Parathyroid adenoma (tissue), 2 donors: Measurements from ENCODE around the gene CCDC85A.

Experiments
- H2AFZ ChIP-seq: fragments of 300-600 bp; sonication (generic); one replicate; pipeline ENCODE4 v1.7.0; 2017; ENCODE audit warnings: antibody characterized with exemption, mild to moderate bottlenecking
- H3K27ac ChIP-seq: fragments of 300-600 bp; sonication (generic); one replicate; pipeline ENCODE4 v1.7.0; 2017
- H3K27me3 ChIP-seq: fragments of 300-600 bp; sonication (generic); one replicate; pipeline ENCODE4 v1.7.0; 2017; ENCODE audit warnings: low read length; ENCODE audit not compliant: control insufficient read depth, insufficient read depth
- H3K36me3 ChIP-seq: fragments of 300-600 bp; sonication (generic); one replicate; pipeline ENCODE4 v1.7.0; 2017; ENCODE audit warnings: low read length; ENCODE audit not compliant: control insufficient read depth, insufficient read depth
- H3K4me1 ChIP-seq: fragments of 300-600 bp; sonication (generic); one replicate; pipeline ENCODE4 v1.7.0; 2017; ENCODE audit warnings: control low read depth
- H3K4me2 ChIP-seq: fragments of 300-600 bp; sonication (generic); one replicate; pipeline ENCODE4 v1.7.0; 2017; ENCODE audit warnings: low read length
- H3K4me3 ChIP-seq: fragments of 300-600 bp; sonication (generic); one replicate; pipeline ENCODE4 v1.7.0; 2017; ENCODE audit warnings: low read depth, low read length
- H3K79me2 ChIP-seq: fragments of 300-600 bp; sonication (generic); one replicate; pipeline ENCODE4 v1.7.0; 2017; ENCODE audit warnings: control low read depth
- H3K9ac ChIP-seq: fragments of 300-600 bp; sonication (generic); one replicate; pipeline ENCODE4 v1.7.0; 2017; ENCODE audit warnings: mild to moderate bottlenecking
- H3K9me3 ChIP-seq: fragments of 300-600 bp; sonication (generic); one replicate; pipeline ENCODE4 v1.7.0; 2017; ENCODE audit warnings: low read length; ENCODE audit not compliant: control insufficient read depth
- TF ChIP-seq, protein P1 (sequence below): fragments of 300-600 bp; sonication (generic); IDR thresholded peaks from one replicate; pipeline ENCODE4 v1.7.0; 2017; ENCODE audit warnings: antibody characterized with exemption, mild to moderate bottlenecking
- donor health status: primary hyperparathyroidism.

CCDC85A gene

DNA sequence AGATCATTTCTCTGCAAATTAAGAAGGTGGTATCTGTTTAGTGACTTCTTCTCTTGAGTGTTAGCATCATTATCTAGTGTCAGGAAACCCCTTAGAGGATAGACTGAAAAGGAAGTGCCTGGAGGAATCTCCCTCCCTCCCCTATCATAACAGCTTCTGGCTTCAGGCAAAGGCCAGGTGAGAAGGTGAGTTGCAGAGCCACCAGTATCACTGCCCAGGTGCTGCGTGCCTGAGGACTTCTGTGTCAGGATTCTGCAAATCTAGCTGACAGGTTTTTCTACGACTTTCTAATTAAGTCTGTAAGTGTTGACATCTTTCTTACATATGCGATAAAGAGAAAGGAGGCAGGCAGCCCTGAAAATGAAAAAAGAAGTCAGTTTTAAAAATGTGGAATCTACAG is 111.9 kb downstream of the CCDC85A start:
- no peak overlapping the region for H2AFZ ChIP-seq
- no peak overlapping the region for H3K4me2 ChIP-seq
- no peak overlapping the region for H3K4me3 ChIP-seq
- no peaks in the 10 kb centered on the region for H3K79me2 ChIP-seq
- H3K27ac ChIP-seq: no peak overlapping the region
- no peaks in the 10 kb centered on the region for H3K9me3 ChIP-seq
- no peak overlapping the region for H3K9ac ChIP-seq
- no peaks in the 10 kb centered on the region for H3K36me3 ChIP-seq
- TF ChIP-seq, protein P1, sequence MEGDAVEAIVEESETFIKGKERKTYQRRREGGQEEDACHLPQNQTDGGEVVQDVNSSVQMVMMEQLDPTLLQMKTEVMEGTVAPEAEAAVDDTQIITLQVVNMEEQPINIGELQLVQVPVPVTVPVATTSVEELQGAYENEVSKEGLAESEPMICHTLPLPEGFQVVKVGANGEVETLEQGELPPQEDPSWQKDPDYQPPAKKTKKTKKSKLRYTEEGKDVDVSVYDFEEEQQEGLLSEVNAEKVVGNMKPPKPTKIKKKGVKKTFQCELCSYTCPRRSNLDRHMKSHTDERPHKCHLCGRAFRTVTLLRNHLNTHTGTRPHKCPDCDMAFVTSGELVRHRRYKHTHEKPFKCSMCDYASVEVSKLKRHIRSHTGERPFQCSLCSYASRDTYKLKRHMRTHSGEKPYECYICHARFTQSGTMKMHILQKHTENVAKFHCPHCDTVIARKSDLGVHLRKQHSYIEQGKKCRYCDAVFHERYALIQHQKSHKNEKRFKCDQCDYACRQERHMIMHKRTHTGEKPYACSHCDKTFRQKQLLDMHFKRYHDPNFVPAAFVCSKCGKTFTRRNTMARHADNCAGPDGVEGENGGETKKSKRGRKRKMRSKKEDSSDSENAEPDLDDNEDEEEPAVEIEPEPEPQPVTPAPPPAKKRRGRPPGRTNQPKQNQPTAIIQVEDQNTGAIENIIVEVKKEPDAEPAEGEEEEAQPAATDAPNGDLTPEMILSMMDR: no peak
- no peaks in the 10 kb centered on the region for H3K27me3 ChIP-seq
- H3K4me1 ChIP-seq: no peaks in the 10 kb centered on the region

DNA sequence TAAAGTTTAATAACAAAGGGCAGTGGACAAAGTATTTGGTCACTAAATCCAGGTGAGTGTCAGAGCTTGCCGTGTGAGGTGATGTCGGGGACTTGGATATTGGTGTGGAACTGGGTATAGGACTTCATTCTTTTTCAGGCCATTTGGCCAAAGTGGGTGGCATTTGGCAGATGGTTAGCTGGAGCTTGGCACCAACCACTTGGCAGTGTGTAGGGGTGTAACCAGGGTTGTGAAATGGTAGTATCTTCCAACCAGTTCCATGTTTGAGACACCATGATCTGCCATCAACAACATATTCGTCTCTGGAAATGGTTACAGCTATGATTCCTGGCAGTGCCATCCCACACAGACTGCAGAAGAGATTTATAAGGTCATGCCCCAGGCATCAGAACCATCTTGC is 113.9 kb downstream of the CCDC85A start:
- H3K27ac ChIP-seq: no peak overlapping the region
- H3K27me3 ChIP-seq: no peaks in the 10 kb centered on the region
- no peaks in the 10 kb centered on the region for H3K9me3 ChIP-seq
- H2AFZ ChIP-seq: no peak overlapping the region
- no peak overlapping the region for H3K4me3 ChIP-seq
- no peak overlapping the region for H3K9ac ChIP-seq
- no peaks in the 10 kb centered on the region for H3K36me3 ChIP-seq
- no peak overlapping the region for H3K4me2 ChIP-seq
- H3K4me1 ChIP-seq: no peaks in the 10 kb centered on the region
- H3K79me2 ChIP-seq: no peaks in the 10 kb centered on the region
- TF ChIP-seq, protein P1: no peak

DNA sequence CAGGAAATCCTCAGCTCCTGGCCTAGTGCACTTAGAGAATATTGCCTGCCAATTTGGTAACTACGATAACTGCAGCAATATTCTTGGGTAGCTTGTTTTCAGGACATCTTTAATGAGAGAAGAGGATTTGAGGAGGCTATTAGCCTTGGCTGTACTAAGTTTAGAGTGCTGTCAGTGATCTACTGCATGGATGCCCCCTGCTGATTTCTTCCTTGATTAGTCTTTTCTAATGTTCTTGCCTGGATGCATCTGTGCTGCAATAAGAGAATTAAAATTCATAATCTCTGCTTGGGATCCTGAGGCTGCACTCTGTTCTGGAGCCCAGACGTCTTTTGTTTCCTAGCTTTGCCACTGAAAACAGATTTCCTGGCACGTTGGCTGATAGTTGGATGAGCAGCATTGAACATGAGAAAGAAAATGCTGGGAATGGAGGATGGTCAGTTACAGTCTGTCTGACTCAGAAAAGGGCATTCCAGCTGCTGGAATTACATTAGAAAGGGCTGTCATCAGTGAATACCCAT is 115.4 kb downstream of the CCDC85A start:
- no peaks in the 10 kb centered on the region for H3K79me2 ChIP-seq
- TF ChIP-seq, protein P1: no peak

DNA sequence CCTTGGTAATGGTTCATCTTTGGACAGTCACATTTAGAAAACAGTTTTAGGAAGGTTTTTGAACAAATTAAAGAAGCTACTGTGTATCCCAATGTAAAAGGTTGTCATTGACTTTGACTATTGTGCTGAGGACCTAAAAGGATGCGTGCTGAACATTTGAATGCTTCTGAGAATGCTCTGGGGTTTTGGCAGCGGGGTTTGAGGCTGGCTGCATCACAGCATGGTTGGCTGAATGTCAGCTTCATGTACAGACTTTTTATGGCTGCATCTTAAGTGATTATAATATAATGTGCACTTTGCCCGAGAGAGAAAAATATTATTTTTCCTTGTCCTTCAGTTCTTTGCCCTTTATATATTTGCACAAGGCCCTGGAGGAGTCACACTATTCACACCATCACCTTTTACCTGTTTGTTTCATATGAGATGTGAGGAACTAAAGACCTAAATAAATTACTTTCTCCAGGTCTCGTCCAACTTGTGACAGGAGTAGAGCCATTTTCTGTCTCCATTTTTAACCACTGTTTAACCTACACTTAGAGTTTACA is 125.9 kb downstream of the CCDC85A start:
- Histone ChIP-seq H3K4me3 (no peak overlapping the region), H3K27me3 (no peaks in the 10 kb centered on the region)

More for the DNA sequence above, 115.4 kb downstream of the CCDC85A start:
- Histone ChIP-seq H3K4me3 (no peak overlapping the region), H3K36me3 (no peaks in the 10 kb centered on the region), H2AFZ (no peak overlapping the region), H3K4me2 (no peak overlapping the region), H3K9me3 (no peaks in the 10 kb centered on the region), H3K27me3 (no peaks in the 10 kb centered on the region), H3K27ac (no peak overlapping the region), H3K4me1 (no peaks in the 10 kb centered on the region), H3K9ac (no peak overlapping the region)

More for the DNA sequence above, 125.9 kb downstream of the CCDC85A start:
- Histone ChIP-seq H3K9me3 (no peaks in the 10 kb centered on the region), H3K4me1 (no peaks in the 10 kb centered on the region), H3K9ac (no peak overlapping the region), H3K79me2 (no peaks in the 10 kb centered on the region), H3K36me3 (no peaks in the 10 kb centered on the region), H3K27ac (no peak overlapping the region), H2AFZ (no peak overlapping the region), H3K4me2 (no peak overlapping the region)
- TF ChIP-seq, protein P1: no peak
